ENCODE results near the gene OR2K2. TPM values are rescaled to one million over a fixed set of nuclear protein-coding genes. Genes with fewer than 3 reads are reported as not detected.
"Not testable (repeated sequence)": the region's sequence is repeated elsewhere in the genome, so short reads cannot be mapped to it uniquely, and the experiment has no call there.

OR2K2 gene
- total RNA-seq, 1 donor from 2014 or later, result 1.5 TPM

DNA sequence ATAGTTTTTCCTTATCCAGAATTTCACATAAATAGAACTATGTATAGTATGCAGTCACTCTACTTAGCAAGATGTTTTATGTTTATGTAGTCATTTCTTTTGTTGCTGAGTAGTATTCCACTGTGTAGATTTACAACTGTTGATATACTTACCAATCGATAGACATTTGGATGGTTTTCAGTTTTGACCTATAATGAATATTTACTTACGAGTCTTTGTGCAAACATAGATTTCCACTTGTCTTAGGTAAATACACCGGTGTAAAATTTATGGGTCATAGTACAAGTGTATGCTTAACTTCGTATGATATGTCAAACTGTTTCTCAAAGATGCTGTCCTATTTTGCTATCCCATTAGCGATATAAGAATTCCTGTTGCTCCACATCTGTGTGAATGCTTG is 19.7 kb upstream of the OR2K2 start:
- Histone ChIP-seq H3K27ac (no peak overlapping the region), H3K4me3 (no peak overlapping the region), H3K4me1 (no peaks in the 10 kb centered on the region), H3K9me3 (no peaks in the 10 kb centered on the region), H3K36me3 (no peaks in the 10 kb centered on the region), H3K27me3 (no peaks in the 10 kb centered on the region)
- DNase-seq (ENCODE audit: extremely low spot score in 2 of 2), result no peak
- TF ChIP-seq POLR2A (IDR thresholded peaks at IDR 0.05) (no peak), POLR2AphosphoS5 (IDR thresholded peaks at IDR 0.05; ENCODE audit: insufficient read depth in 1 of 2, low read depth in 1 of 2) (no peak)
- TF ChIP-seq, protein P1, sequence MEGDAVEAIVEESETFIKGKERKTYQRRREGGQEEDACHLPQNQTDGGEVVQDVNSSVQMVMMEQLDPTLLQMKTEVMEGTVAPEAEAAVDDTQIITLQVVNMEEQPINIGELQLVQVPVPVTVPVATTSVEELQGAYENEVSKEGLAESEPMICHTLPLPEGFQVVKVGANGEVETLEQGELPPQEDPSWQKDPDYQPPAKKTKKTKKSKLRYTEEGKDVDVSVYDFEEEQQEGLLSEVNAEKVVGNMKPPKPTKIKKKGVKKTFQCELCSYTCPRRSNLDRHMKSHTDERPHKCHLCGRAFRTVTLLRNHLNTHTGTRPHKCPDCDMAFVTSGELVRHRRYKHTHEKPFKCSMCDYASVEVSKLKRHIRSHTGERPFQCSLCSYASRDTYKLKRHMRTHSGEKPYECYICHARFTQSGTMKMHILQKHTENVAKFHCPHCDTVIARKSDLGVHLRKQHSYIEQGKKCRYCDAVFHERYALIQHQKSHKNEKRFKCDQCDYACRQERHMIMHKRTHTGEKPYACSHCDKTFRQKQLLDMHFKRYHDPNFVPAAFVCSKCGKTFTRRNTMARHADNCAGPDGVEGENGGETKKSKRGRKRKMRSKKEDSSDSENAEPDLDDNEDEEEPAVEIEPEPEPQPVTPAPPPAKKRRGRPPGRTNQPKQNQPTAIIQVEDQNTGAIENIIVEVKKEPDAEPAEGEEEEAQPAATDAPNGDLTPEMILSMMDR (IDR thresholded peaks at IDR 0.05), result no peak
- intact Hi-C loops (cut with DNase I), result no loop called here

- TF ChIP-seq, protein P1 (IDR thresholded peaks at IDR 0.05), result no peak
- TF ChIP-seq POLR2AphosphoS5 (IDR thresholded peaks at IDR 0.05; ENCODE audit: insufficient read depth in 1 of 2, low read depth in 1 of 2), result no peak
- no peak for TF ChIP-seq POLR2A (IDR thresholded peaks at IDR 0.05)
- Histone ChIP-seq H3K4me3 (no peak overlapping the region), H3K27ac (no peak overlapping the region), H3K27me3 (no peaks in the 10 kb centered on the region), H3K36me3 (no peaks in the 10 kb centered on the region), H3K4me1 (no peaks in the 10 kb centered on the region), H3K9me3 (no peaks in the 10 kb centered on the region)
- no peak for DNase-seq (ENCODE audit: extremely low spot score in 2 of 2)
- intact Hi-C loops (cut with DNase I), result no loop called here
Observed at GRCh38 chr9:111348821-111349271, 18.8 kb upstream of the OR2K2 start.

- intact Hi-C loops (cut with DNase I); H3K4me3 ChIP-seq; H3K27ac ChIP-seq; H3K36me3 ChIP-seq; H3K4me1 ChIP-seq; H3K27me3 ChIP-seq; DNase-seq (ENCODE audit: extremely low spot score in 2 of 2); H3K9me3 ChIP-seq: not testable (repeated sequence)
Observed at GRCh38 chr9:111334318-111334863, 4.4 kb upstream of the OR2K2 start.

- no peaks in the 10 kb centered on the region for H3K4me1 ChIP-seq
- no peaks in the 10 kb centered on the region for H3K36me3 ChIP-seq
- intact Hi-C loops (cut with DNase I), result no loop called here
- no peak overlapping the region for H3K4me3 ChIP-seq
- H3K9me3 ChIP-seq, result no peaks in the 10 kb centered on the region
- DNase-seq (ENCODE audit: extremely low spot score in 2 of 2), result no peak
- H3K27ac ChIP-seq, result no peak overlapping the region
- no peak for TF ChIP-seq POLR2A (IDR thresholded peaks at IDR 0.05)
- TF ChIP-seq POLR2AphosphoS5 (IDR thresholded peaks at IDR 0.05; ENCODE audit: insufficient read depth in 1 of 2, low read depth in 1 of 2), result no peak
- TF ChIP-seq, protein P1 (IDR thresholded peaks at IDR 0.05), result no peak
- no peaks in the 10 kb centered on the region for H3K27me3 ChIP-seq
Observed at GRCh38 chr9:111320631-111321030, 9.4 kb downstream of the OR2K2 start.

- no peak for TF ChIP-seq POLR2AphosphoS5 (IDR thresholded peaks at IDR 0.05; ENCODE audit: insufficient read depth in 1 of 2, low read depth in 1 of 2)
- TF ChIP-seq POLR2A (IDR thresholded peaks at IDR 0.05), result no peak
- TF ChIP-seq, protein P1 (IDR thresholded peaks at IDR 0.05), result no peak
- H3K36me3 ChIP-seq, result no peaks in the 10 kb centered on the region
- H3K27ac ChIP-seq, result no peak overlapping the region
- H3K4me1 ChIP-seq, result no peaks in the 10 kb centered on the region
- H3K4me3 ChIP-seq, result no peak overlapping the region
- no peaks in the 10 kb centered on the region for H3K9me3 ChIP-seq
- intact Hi-C loops (cut with DNase I), result no loop called here
- DNase-seq (ENCODE audit: extremely low spot score in 2 of 2), result no peak
- H3K27me3 ChIP-seq, result no peaks in the 10 kb centered on the region
Observed at GRCh38 chr9:111316796-111317195, 13.2 kb downstream of the OR2K2 start.
